ENCODE data around the gene MAB21L4.

MAB21L4 gene

DNA sequence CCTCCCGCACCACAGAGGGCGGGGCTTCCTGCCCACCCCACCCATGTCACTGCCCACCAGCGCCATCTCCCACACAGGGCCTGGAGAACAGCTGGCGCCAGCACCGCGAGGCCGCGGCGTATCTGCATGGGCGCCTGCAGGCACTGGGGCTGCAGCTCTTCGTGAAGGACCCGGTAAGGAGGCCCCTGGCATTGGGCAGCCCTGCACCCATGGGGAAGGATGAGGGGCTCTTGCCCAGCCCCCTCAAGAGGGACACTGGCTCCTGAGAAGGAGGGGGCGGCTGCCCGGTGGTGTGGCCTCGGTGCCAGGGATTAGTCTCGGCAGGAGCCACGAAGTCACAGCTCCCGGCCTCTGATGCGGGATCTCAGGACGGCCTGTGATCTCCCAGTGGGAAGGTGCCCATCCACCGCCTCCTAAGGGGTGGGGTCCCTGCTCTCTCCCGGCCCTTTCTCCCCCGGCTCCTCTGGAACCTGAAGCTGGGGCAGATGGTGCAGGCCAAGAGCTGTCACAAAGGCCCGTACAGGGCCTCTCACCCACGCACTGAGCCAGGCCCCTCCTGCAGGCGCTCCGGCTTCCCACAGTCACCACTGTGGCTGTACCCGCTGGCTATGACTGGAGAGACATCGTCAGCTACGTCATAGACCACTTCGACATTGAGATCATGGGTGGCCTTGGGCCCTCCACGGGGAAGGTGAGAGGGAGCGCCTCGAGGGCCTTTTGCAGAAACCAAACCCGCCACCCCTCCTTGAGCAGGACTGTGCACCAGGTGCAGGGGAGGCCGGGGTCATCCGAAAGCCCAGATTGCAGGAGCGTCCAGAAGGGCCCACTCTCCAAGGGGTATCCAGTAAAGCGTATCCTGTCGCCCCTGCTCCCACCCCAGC is 18.3 kb downstream of the MAB21L4 start:
- no peak for DNase-seq (ENCODE audit: low read depth in 2 of 2)

- DNase-seq (ENCODE audit: low read depth in 2 of 2) = no peak
These were observed 19.3 kb downstream of the MAB21L4 start for GRCh38 chr2:240876475-240877251.

- no peak for DNase-seq (ENCODE audit: low read depth in 2 of 2)
These were observed 19.9 kb downstream of the MAB21L4 start for GRCh38 chr2:240876035-240876474.

- no peak for DNase-seq (ENCODE audit: low read depth in 2 of 2)
These were observed 20.5 kb downstream of the MAB21L4 start for GRCh38 chr2:240875228-240876034.

GRCh38 chr2:240874715-240875227 is 21.2 kb downstream of the MAB21L4 start:
- no peak for DNase-seq (ENCODE audit: low read depth in 2 of 2)

DNA sequence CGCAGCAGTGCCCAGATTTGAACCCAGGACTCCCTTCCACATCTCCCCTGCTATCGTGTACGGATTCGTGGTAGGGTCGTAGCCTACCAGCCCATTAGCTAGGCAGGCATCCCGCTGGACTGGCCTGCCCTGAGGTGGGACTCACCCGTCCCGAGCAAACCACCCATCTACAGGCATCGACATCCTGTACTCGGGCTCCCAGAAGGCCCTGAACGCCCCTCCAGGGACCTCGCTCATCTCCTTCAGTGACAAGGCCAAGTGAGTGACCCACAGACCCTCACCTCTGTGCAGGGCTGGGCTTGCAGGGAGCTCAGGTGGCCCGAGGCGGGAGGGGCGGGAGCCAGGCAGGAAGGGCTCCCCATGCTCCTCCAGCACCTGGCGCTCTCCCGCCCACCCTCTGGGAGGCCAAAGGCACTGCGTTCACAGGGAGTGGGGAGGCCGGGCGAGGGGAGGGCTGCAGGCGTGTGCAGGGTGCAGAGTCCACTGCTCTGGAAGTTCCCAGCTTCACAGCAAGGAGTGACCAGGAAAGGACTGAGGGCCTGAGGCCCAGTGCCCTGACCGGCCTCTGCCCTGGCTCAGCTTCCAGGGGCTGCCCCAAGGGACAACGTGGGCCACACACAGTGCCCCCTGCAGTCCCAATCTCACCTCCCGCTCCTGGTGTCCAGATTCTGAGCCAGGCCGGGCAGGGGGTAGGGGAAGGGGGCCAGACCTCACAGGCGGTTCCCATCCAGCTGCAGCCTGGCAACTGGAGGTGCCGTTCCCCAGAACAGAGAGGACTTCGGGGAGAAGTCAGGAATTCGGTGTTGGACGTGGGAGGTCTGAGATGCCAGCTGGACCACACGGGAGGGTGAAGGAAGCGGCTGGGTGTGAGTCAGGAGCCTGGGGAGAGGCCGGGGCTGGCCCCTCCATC is 21.9 kb downstream of the MAB21L4 start:
- no peak for DNase-seq (ENCODE audit: low read depth in 2 of 2)

GRCh38 chr2:240873098-240873788 is 22.7 kb downstream of the MAB21L4 start:
- DNase-seq (ENCODE audit: low read depth in 2 of 2) = no peak

GRCh38 chr2:240872317-240873097 is 23.4 kb downstream of the MAB21L4 start:
- no peak for DNase-seq (ENCODE audit: low read depth in 2 of 2)

DNA sequence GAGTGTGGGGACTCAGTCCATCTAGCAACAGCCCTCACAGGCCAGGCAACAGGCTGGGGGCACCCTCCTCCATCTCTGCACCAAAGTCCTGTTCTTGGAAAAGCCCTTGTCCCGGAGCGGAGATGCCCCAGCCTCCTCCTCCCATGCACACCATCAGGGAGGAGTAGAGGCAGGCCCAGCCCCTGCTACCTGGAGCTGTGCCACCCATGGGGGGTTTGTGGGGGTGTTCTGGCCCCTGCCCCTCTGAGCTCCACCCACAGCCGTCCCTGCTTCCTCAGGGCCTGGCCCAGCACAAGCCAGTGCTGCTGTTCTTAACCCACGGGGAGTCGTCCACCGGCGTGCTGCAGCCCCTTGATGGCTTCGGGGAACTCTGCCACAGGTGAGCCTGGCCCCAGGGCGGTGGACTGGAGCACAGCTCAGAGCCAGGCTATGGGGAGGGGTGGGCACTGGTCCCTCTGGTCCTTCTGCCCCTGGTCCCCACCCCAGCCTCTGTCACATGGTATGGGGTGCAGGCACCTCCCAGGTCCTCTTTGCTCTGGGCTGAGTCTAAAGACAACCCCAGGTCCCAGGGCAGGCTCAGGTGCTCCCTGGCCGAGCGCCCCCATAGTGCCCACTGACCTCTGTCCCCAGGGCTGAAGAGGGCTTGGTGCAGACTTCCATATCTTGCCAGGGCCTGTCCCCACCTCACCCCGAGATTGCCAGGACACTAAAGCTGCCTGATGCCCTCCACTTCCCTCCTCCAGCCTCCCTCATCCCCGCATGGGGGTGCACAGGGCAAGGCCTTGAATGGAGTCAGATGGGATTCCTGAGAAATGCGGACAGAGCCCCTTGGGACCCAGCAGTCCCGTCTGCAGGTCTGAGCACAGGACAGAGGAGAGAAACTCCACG is 24.6 kb downstream of the MAB21L4 start:
- DNase-seq (ENCODE audit: low read depth in 2 of 2) = no peak

GRCh38 chr2:240869956-240870875 is 25.7 kb downstream of the MAB21L4 start:
- DNase-seq (ENCODE audit: low read depth in 2 of 2) = no peak

DNA sequence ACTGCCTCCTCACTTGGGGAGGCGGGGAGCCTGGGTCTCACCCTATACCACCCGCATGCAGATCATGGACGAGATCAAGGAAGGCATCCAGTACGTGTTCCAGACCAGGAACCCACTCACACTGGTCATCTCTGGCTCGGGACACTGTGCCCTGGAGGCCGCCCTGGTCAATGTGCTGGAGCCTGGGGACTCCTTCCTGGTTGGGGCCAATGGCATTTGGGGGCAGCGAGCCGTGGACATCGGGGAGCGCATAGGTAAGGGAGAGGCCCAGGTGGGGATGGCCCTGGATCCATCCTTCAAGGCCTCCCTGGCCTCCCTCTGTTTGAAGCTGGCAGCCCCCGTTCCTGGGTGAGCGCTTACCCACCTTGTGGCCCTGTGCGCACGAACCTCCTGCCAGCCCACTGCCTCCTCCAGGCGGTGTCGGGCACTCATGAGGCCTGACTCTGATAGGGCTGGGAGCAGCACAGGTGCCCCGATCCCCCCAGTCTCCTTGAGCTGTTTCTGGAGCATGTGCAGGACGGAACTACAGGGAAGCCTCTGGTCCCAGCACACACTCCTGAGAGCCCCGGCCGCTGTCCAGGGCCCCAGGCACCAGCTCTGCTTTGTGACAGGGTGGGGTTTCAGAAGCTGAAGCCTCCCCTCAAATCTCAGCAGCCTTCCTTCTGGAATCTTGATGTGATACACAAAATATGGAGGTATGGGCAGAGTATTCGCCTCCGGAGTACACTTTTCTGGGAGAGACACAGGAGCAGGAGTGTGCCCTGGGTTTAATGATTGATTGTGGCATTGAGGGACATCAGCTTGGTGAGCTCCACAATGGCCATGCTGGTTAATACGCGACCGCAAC is 26.6 kb downstream of the MAB21L4 start:
- no peak for DNase-seq (ENCODE audit: low read depth in 2 of 2)

DNA sequence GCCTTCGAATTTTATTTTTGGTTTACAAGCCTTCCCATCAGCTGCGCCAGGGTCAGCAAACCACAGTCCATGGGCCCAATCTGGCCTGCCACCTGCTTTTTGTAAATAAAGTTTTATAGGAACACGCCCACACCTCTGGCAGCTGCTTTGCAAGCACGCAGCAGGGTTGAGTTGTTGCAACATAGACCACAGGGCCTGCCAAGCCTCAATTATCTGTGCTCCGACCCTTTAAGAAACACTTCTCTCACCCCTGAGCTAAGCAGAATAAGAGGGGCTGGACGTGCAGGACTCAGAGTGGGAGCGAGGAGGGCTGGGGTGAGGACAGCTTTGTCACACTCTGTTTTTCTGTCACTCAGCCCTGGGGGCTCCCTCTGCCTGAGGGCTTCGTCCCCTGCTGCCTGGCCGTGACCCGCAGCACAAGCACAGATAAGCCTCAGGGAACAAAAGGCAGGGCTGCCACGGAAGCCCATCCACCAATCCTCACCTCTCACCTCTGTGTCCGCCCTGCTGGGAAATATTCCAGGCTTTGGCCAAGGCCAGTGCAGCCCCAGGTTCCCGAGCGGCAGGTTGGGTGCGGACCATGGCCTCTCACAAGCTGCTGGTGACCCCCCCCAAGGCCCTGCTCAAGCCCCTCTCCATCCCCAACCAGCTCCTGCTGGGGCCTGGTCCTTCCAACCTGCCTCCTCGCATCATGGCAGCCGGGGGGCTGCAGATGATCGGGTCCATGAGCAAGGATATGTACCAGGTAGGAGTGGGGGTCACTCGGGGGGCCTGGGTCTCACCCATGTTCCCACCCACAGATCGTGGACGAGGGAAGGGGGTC is 27.5 kb downstream of the MAB21L4 start, which contains the start of gene AGXT:
AGXT (plus strand) TSS at position 539 of the 823 bp plus-strand sequence; CDS start at position 581, 42 bp downstream.
- DNase-seq (ENCODE audit: low read depth in 2 of 2) = no peak

- no peak for DNase-seq (ENCODE audit: low read depth in 2 of 2)
These were observed 30.6 kb downstream of the MAB21L4 start for GRCh38 chr2:240865391-240865790.

DNA sequence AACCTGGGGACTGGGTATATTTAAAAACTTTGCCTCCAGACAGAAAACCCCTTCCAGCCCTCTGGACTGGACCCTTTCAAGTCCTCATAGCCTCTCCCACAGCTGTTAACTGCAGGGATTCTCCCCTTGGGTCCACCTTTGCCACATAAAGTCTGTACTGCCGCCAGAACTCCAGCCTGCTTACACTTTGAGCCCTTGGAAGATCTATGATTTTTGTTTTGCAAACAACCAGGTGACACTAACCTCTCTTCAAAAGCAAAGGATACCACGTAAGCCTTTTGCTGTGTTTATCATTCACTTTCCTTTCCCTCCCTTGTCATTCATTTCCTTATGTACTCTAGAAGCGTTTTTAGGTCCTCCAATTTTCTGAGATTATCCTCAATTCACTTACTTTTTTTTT is 31.5 kb downstream of the MAB21L4 start:
- no peak for DNase-seq (ENCODE audit: low read depth in 2 of 2)

GRCh38 chr2:240861547-240861946 is 34.4 kb downstream of the MAB21L4 start:
- DNase-seq (ENCODE audit: low read depth in 2 of 2) = no peak
